Hematopoietic multipotent progenitor cell treated with erythropoietin and hydrocortisone succinate and interleukin-3 and kit ligand, for 15 days (in vitro differentiated cells): ENCODE measurements around the gene IL31.
"Not testable (repeated sequence)": the region's sequence is repeated elsewhere in the genome, so short reads cannot be mapped to it uniquely, and the experiment has no call there.

Experiments used
- DNase-seq: peaks from one replicate; pipeline ENCODE4 v3.0.0-alpha.2; 2015; ENCODE audit warnings: low spot score

The IL31 gene

GRCh38 chr12:122174155-122174845 is at the start of gene IL31:
IL31 (minus strand) TSS chr12:122174221; CDS start chr12:122174172, 49 bp downstream.
- no peak for DNase-seq

DNA sequence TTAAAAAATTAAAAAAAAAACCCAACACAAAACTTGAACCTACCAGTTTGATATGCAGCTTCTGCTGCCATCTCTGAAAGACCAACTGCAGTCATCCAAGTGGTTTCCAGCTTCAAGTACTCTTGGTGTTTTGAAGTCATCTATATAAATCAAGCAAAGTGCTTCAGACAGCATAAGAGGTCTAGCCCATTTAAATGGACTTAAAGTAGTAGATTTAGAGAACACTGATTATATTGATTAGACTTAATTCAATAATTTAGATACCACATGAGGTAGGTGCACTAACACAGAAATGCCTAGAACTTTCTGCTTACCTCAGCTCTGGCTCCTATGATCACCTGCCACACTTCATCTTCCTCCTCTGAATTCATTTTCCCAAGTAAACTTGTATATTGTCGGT is 42.4 kb upstream of the IL31 start:
- DNase-seq = no peak

GRCh38 chr12:122215771-122216170 is 41.8 kb upstream of the IL31 start:
- no peak for DNase-seq

DNA sequence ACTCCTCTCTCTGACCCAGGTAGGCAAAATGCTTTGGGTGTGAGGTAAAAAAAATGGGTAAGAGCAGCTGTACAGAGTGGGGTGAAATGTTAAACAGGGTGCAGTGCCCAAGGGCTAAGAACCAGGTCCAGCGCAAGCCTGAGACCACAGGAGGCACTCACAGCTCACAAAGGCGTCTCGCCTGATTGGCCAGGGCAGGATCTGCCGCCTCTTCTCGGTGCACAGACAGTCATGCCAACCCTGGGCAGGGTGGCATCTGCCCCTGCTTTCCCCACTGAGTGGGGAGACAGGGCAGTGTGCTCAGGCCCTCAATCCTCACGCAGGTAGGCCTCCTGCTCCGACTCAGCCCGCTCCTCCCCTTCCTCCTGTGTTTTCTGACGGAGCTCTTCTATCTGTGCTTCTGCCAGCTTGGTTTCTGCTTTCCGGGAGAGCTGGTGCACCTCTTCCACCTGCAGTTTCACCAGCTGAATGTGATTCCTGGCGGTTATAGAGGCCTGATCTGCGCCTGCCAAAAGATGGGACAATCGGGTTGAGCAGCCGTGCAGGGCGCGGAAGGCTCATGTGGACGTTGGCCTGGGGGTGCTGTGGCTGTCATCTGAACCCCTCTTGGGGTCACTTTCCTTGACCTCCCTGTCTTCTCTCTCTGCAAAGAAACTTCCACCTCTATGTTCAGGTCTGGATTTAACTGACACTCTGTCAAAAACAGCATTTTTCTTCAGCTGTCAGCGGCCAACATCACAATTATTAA is 34.2 kb upstream of the IL31 start:
- no peak for DNase-seq

- no peak for DNase-seq
These were observed 33.4 kb upstream of the IL31 start for GRCh38 chr12:122207391-122207790.

- DNase-seq = no peak
These were observed 33.0 kb upstream of the IL31 start for GRCh38 chr12:122206976-122207375.

GRCh38 chr12:122206111-122206881 is 32.3 kb upstream of the IL31 start:
- DNase-seq = no peak

DNA sequence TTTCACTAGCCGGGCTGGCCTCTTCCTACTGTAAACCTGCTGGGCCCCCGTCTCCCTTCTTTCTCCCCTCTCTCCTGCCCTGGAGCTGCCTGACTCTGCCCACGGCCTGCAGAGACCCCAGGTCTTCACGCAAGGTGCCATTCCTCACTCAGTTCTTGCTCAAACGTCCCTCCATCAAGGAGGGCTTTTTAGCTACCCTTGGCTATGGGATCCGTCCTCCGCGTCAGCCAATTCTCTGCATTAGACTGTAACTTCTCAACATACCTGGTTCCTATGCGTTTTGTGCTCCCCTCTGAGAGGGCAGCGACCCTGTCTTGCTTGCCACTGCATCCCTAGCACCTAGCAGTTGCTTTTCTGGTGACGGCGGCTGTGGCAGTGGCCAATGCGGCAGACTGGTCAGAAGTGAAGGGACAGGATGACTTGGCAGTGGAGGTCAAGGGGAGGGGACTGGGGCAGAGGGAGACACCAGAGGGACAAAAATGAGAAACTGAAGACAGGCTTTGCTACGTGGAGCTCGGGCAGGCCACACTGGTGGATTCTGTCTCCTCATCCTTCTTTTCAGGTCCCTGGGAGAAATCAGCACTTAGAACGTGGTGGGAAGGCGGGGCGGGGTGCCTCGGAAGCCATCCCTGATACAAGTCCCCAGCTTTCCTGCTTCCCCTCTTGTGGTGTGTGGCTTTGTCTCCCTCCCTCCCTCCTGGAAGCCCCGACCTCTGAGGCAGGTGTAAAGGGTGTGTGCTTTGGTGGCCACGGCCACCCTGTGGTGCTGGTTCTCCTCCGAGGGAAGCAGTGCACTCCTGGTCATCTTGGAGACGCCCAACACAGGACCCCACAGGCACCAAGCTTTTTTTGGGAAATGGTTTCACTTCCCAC is 31.3 kb upstream of the IL31 start:
- DNase-seq = no peak

- no peak for DNase-seq
These were observed 30.4 kb upstream of the IL31 start for GRCh38 chr12:122204167-122205052.

GRCh38 chr12:122203301-122204166 is 29.5 kb upstream of the IL31 start, which contains the start of gene B3GNT4:
B3GNT4 (plus strand) TSS chr12:122203709; CDS start chr12:122204619, 910 bp downstream.
- no peak for DNase-seq

DNA sequence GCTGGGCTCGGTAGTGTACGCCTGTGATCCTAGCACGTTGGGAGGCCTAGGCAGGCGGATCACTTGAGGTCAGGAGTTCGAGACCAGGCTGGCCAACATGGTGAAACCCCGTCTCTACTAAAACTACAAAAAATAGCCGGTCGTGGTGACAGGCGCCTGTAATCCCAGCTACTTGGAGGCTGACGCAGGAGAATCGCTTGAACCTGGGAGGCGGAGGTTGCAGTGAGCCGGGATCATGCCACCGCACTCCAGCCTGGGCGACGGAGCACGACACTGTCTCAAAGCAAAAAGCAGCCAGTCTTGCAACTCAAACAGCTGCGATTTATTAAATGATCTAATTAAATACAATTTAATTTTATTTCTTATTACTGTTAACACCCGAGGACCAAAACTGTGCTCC is 28.8 kb upstream of the IL31 start:
- not testable (repeated sequence) for DNase-seq

DNA sequence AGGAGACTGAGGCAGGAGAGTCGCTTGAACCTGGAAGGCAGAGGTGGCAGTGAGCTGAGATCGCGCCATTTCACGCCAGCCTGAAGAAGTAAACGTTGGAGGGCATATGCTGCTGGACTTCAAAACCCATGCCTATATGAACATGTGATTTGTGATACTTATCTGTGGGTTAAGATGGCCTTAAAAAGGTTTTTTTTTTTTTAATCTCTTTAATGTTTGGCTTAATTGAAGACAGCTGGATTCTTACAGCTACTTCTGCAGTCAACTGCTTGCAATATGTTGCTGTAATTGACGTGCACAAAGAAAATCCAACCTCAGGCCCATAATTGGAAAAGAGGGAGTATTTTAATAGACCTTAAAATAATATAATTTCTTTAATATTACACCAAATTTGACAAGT is 28.0 kb upstream of the IL31 start:
- no peak for DNase-seq

DNA sequence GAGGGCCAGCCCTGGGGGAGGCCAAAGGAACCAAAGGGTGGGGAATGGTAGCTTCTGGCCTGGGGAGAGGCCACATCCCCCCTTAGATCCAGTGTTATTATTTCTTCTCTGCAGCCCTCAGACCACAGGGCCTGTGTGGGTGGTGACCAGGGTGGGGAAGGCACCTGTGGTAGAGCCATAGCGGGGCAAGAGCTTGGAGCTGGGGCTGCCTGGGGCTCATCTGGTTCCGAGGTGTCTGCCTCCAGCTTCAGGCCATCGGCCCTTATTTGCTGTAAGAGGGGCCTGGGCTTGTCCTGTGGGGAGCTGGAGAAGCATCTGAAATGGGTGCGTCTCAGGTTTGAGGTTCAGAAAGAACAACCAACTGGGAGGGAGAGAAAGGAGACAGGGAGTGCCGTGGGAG is 27.4 kb upstream of the IL31 start:
- DNase-seq = no peak

- no peak for DNase-seq
These were observed 26.6 kb upstream of the IL31 start for GRCh38 chr12:122200541-122201175.

GRCh38 chr12:122199484-122200355 is 25.7 kb upstream of the IL31 start:
- DNase-seq = no peak

GRCh38 chr12:122197612-122197966 is 23.6 kb upstream of the IL31 start:
- DNase-seq = no peak

GRCh38 chr12:122195405-122195804 is 21.4 kb upstream of the IL31 start:
- DNase-seq = no peak

GRCh38 chr12:122194804-122195203 is 20.8 kb upstream of the IL31 start:
- DNase-seq = no peak
